ENCODE measurements around the gene RBFOX2. TPM values are rescaled to one million over a fixed set of nuclear protein-coding genes. Genes with fewer than 3 reads are reported as not detected.

Gene RBFOX2
- total RNA-seq, 2 experiments from 2014 or later = 54.3 to 78.7 TPM

- H3K4me3 ChIP-seq (ENCODE audit: low read depth, low read length, poor library complexity, severe bottlenecking) = no peak overlapping the region
- no peaks in the 10 kb centered on the region for H3K9me3 ChIP-seq (ENCODE audit: low read length)
- no peaks in the 10 kb centered on the region for H3K9me2 ChIP-seq (ENCODE audit: insufficient read depth, low read length)
- no TSS peak for BruUV-seq (replicated peaks)
- no peaks in the 10 kb centered on the region for H3K4me1 ChIP-seq (ENCODE audit: insufficient read depth, low read length, poor library complexity, severe bottlenecking)
- no peak overlapping the region for H2AFZ ChIP-seq (ENCODE audit: low read length)
- TF ChIP-seq EZH2phosphoT487 (IDR thresholded peaks at IDR 0.05; ENCODE audit: borderline replicate concordance, low read depth, low read length) (no peak), CTCF (conservative IDR thresholded peaks at IDR 0.05; ENCODE audit: low read length) (no peak)
- no peaks in the 10 kb centered on the region for H3K36me3 ChIP-seq (ENCODE audit: insufficient read depth, low read length)
- H4K20me1 ChIP-seq (ENCODE audit: insufficient read depth, low read length) = no peaks in the 10 kb centered on the region
- H3K79me2 ChIP-seq (ENCODE audit: insufficient read depth, low read depth, low read length) = no peaks in the 10 kb centered on the region
- DNase-seq (ENCODE audit: low spot score) = no peak
- intact Hi-C loops (cut with micrococcal nuclease; ENCODE audit: unreplicated experiment) = no loop called here
- no peak overlapping the region for H3K27ac ChIP-seq (ENCODE audit: low read depth, low read length, poor library complexity, severe bottlenecking)
- CTCF ChIA-PET (ENCODE audit: unreplicated experiment) = no interaction called here
- no peak overlapping the region for H3K4me2 ChIP-seq (ENCODE audit: low read length)
- POLR2A ChIA-PET = no interaction called here
Observed at GRCh38 chr22:36039125-36039524, 10.5 kb upstream of the RBFOX2 start.

DNA sequence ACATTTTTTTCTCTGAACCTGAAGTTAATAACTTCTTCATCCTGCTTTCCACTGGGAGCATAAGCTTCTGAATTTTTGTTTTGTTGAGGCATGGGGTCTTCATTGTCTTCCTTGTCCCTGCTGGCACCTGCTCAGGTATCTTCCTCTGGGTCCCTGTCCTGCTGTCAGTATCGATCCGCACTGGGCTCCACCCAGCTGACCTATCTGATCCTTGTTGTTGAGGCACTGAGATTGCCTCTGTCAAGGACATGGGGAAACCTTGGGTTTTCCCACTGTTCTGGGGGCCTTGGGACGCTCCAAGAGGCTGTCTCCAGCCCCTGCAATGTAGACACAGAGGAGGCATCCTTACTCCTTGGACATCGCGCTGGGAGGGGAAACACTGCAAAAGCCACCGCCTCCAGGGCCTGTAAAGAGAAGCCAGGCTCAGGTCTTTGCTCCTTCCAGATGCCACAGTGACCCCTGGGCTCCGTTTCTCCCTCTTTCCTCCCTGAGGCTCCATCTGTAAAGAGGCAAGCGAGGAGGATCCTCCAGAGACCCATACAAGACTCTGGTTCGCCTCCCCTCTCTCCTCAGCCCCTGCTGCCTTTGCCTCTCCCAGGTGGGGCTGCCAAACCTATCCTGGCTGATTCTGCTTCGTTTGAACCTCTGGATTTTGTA lies 8.6 kb upstream of the RBFOX2 start:
- Histone ChIP-seq H3K36me3 (ENCODE audit: insufficient read depth, low read length) (no peaks in the 10 kb centered on the region), H2AFZ (ENCODE audit: low read length) (no peak overlapping the region), H4K20me1 (ENCODE audit: insufficient read depth, low read length) (no peaks in the 10 kb centered on the region), H3K79me2 (ENCODE audit: insufficient read depth, low read depth, low read length) (no peaks in the 10 kb centered on the region), H3K4me1 (ENCODE audit: insufficient read depth, low read length, poor library complexity, severe bottlenecking) (no peaks in the 10 kb centered on the region), H3K4me2 (ENCODE audit: low read length) (no peak overlapping the region), H3K4me3 (ENCODE audit: low read depth, low read length, poor library complexity, severe bottlenecking) (no peak overlapping the region), H3K9me2 (ENCODE audit: insufficient read depth, low read length) (no peaks in the 10 kb centered on the region), H3K27ac (ENCODE audit: low read depth, low read length, poor library complexity, severe bottlenecking) (no peak overlapping the region), H3K9me3 (ENCODE audit: low read length) (no peaks in the 10 kb centered on the region)
- intact Hi-C loops (cut with micrococcal nuclease; ENCODE audit: unreplicated experiment) = no loop called here
- ChIA-PET CTCF (ENCODE audit: unreplicated experiment) (no interaction called here), POLR2A (no interaction called here)
- no TSS peak for BruUV-seq (replicated peaks)
- DNase-seq (ENCODE audit: low spot score) = no peak
- TF ChIP-seq CTCF (conservative IDR thresholded peaks at IDR 0.05; ENCODE audit: low read length) = no peak
- TF ChIP-seq EZH2phosphoT487 (IDR thresholded peaks at IDR 0.05; ENCODE audit: borderline replicate concordance, low read depth, low read length) = no peak

GRCh38 chr22:36036167-36036624 lies 7.6 kb upstream of the RBFOX2 start:
- H3K4me1 ChIP-seq (ENCODE audit: insufficient read depth, low read length, poor library complexity, severe bottlenecking) = no peaks in the 10 kb centered on the region
- no peaks in the 10 kb centered on the region for H4K20me1 ChIP-seq (ENCODE audit: insufficient read depth, low read length)
- H3K27ac ChIP-seq (ENCODE audit: low read depth, low read length, poor library complexity, severe bottlenecking) = no peak overlapping the region
- no TSS peak for BruUV-seq (replicated peaks)
- TF ChIP-seq CTCF (conservative IDR thresholded peaks at IDR 0.05; ENCODE audit: low read length) = no peak
- TF ChIP-seq EZH2phosphoT487 (IDR thresholded peaks at IDR 0.05; ENCODE audit: borderline replicate concordance, low read depth, low read length) = no peak
- no peaks in the 10 kb centered on the region for H3K9me3 ChIP-seq (ENCODE audit: low read length)
- H3K4me2 ChIP-seq (ENCODE audit: low read length) = no peak overlapping the region
- DNase-seq (ENCODE audit: low spot score) = no peak
- no peak overlapping the region for H3K4me3 ChIP-seq (ENCODE audit: low read depth, low read length, poor library complexity, severe bottlenecking)
- H3K79me2 ChIP-seq (ENCODE audit: insufficient read depth, low read depth, low read length) = no peaks in the 10 kb centered on the region
- ChIA-PET POLR2A (no interaction called here), CTCF (ENCODE audit: unreplicated experiment) (no interaction called here)
- H2AFZ ChIP-seq (ENCODE audit: low read length) = no peak overlapping the region
- H3K36me3 ChIP-seq (ENCODE audit: insufficient read depth, low read length) = no peaks in the 10 kb centered on the region
- H3K9me2 ChIP-seq (ENCODE audit: insufficient read depth, low read length) = no peaks in the 10 kb centered on the region
- intact Hi-C loops (cut with micrococcal nuclease; ENCODE audit: unreplicated experiment) = no loop called here

Data from OCI-LY7 (cell line).